Measurements from ENCODE around the gene CLIC3.

DNA sequence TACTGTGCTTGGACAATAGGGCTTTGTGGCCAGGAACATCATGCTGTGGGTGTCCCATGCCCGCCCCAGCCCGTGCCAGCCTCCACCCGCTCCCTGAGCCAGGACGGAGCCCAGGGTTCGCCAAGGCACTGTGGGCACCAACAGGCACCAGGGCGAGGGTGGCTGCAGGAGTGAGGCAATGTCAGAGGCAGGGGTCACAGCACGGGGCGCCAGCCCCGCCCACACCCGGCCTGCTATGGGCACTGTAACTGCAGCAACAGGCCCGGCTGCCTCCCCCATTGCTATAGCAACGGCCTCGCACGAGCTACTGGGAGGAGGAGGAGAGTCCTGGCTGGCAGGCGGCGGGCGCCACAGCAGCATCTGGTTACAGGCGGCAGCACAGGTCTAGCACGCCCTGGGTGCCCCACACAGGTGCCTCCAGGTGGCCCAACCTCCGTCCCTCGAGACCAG lies 29.2 kb upstream of the CLIC3 start:
- TF ChIP-seq EZH2 (IDR thresholded peaks at IDR 0.05) (no peak), POLR2AphosphoS5 (IDR thresholded peaks at IDR 0.05; ENCODE audit: borderline replicate concordance, low read depth, low read length) (no peak), FOXP2 (optimal IDR thresholded peaks at IDR 0.05; ENCODE audit: control extremely low read depth, extremely low read length, insufficient read depth) (no peak)

Data from SK-N-MC (cell line).